Measurements from ENCODE around the gene UBE2R2. TPM values are rescaled to one million over a fixed set of nuclear protein-coding genes. Genes with fewer than 3 reads are reported as not detected.
"Not testable (repeated sequence)": the region's sequence is repeated elsewhere in the genome, so short reads cannot be mapped to it uniquely, and the experiment has no call there.

UBE2R2 gene
- total and polyA plus RNA-seq, 2 of the 4 experiments (the other 2 are of a cell fraction): 12.7 to 24.8 TPM

DNA sequence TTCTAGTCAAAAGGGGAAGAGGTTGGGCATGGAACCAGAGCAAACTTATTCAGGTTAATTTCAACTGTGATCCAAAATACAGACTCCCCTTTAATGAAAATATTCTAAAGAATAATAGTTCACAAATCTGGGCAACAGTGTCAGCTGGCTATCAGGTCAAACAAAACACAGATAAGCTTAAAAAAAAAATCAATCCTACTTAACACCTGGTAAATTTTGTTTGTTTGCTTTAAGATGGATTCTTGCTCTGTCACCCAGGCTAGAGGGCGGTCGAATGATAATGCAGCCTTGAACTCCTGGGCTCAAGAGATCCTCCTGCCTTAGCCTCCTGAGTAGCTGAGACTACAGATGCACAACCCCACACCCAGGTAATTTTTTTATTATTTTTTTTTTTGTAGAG, 142.8 kb downstream of the UBE2R2 start:
- no peak overlapping the region for H4K5ac ChIP-seq (ENCODE audit: low read depth, low read length)
- no peak overlapping the region for H3K4ac ChIP-seq (ENCODE audit: low read depth, low read length)
- H3K56ac ChIP-seq (ENCODE audit: extremely low read depth, insufficient read depth, low read length): no peak overlapping the region
- H3K27me3 ChIP-seq (ENCODE audit: control insufficient read depth, insufficient read depth, low read length): no peaks in the 10 kb centered on the region
- WGBS, 2 experiments (ENCODE audit: extremely low coverage in 2 of 2, insufficient read length in 1 of 2): no CpG with 5 or more reads among the region's 2 CpGs
- no peak overlapping the region for H2AK5ac ChIP-seq (ENCODE audit: low read depth, low read length)
- TF ChIP-seq BHLHE40 (IDR thresholded peaks at IDR 0.05; ENCODE audit: low read depth, low read length) (no peak), MAFK (IDR thresholded peaks at IDR 0.05; ENCODE audit: low read depth, low read length) (no peak), MXI1 (IDR thresholded peaks at IDR 0.05; ENCODE audit: borderline replicate concordance, low read depth, low read length) (no peak), FOS (IDR thresholded peaks at IDR 0.05; ENCODE audit: low read depth, low read length) (no peak), CHD1 (IDR thresholded peaks at IDR 0.05; ENCODE audit: low read depth, low read length) (no peak)
- TF ChIP-seq, protein P1, sequence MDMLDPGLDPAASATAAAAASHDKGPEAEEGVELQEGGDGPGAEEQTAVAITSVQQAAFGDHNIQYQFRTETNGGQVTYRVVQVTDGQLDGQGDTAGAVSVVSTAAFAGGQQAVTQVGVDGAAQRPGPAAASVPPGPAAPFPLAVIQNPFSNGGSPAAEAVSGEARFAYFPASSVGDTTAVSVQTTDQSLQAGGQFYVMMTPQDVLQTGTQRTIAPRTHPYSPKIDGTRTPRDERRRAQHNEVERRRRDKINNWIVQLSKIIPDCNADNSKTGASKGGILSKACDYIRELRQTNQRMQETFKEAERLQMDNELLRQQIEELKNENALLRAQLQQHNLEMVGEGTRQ (IDR thresholded peaks at IDR 0.05; ENCODE audit: low read depth, low read length): no peak
- TF ChIP-seq, protein P2, sequence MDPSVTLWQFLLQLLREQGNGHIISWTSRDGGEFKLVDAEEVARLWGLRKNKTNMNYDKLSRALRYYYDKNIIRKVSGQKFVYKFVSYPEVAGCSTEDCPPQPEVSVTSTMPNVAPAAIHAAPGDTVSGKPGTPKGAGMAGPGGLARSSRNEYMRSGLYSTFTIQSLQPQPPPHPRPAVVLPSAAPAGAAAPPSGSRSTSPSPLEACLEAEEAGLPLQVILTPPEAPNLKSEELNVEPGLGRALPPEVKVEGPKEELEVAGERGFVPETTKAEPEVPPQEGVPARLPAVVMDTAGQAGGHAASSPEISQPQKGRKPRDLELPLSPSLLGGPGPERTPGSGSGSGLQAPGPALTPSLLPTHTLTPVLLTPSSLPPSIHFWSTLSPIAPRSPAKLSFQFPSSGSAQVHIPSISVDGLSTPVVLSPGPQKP (IDR thresholded peaks at IDR 0.05; ENCODE audit: borderline replicate concordance, low read depth, low read length): no peak
- H3K14ac ChIP-seq (replicated peaks; ENCODE audit: low read depth, low read length): no peak overlapping the region
- peaks cover 0 to 3% of the 10 kb centered on the region in 2 experiments; a peak in 1 of 4 replicates for H3K79me1 ChIP-seq (ENCODE audit: low read depth in 1 of 2, low read length in 2 of 2)
- H3K27ac ChIP-seq (ENCODE audit: insufficient read depth, low read length): no peak overlapping the region
- no peak overlapping the region for H2BK15ac ChIP-seq (ENCODE audit: low read depth, low read length)
- dilution Hi-C loops (cut with HindIII; ENCODE audit: low sequenced_read_pairs, unreplicated experiment): no loop called here
- H3K9ac ChIP-seq (ENCODE audit: low read depth, low read length): no peak overlapping the region
- in situ Hi-C loops (cut with MboI; ENCODE audit: low sequenced_read_pairs): no loop called here
- H2AK9ac ChIP-seq (replicated peaks; ENCODE audit: low read depth, low read length, poor library complexity): no peak overlapping the region
- peaks cover 12% of the 10 kb centered on the region for H3K36me3 ChIP-seq (ENCODE audit: control insufficient read depth, insufficient read depth, low read length)
- H2BK120ac ChIP-seq (ENCODE audit: low read depth, low read length): no peak overlapping the region
- 0 out of 2 replicates have a peak, but pooled peaks cover 1% of the 10 kb centered on the region for H3K4me1 ChIP-seq (ENCODE audit: control insufficient read depth, insufficient read depth, low read length)
- intact Hi-C loops (cut with micrococcal nuclease): no loop called here
- H4K20me1 ChIP-seq (ENCODE audit: insufficient read depth, low read length): no peaks in the 10 kb centered on the region
- ChIA-PET POLR2A (ENCODE audit: unreplicated experiment) (interaction anchor here (0.6 kb wide), 1 partner anchor 15 kb away, joined by 4 read pairs; no protein-coding TSS in a partner anchor), CTCF (no interaction called here)
- H2BK5ac ChIP-seq (ENCODE audit: low read depth, low read length, poor library complexity, severe bottlenecking): no peak overlapping the region
- ATAC-seq (ENCODE audit: low read depth) (no peak), DNase-seq (no peak)
- H2BK20ac ChIP-seq (ENCODE audit: low read depth, low read length): no peak overlapping the region
- no peak overlapping the region for H3K4me3 ChIP-seq (ENCODE audit: insufficient read depth, low read depth, low read length)
- H4K91ac ChIP-seq (ENCODE audit: insufficient read depth, low read depth, low read length): no peak overlapping the region
- BruUV-seq (replicated peaks): no TSS peak
- no peak overlapping the region for H3K4me2 ChIP-seq (ENCODE audit: low read depth, low read length)
- H2AFZ ChIP-seq (replicated peaks; ENCODE audit: low read length, poor library complexity): no peak overlapping the region
- no peaks in the 10 kb centered on the region for H3K9me1 ChIP-seq (ENCODE audit: insufficient read depth, low read length)
- no peak overlapping the region for H3K23ac ChIP-seq (ENCODE audit: low read depth, low read length)
- no peak overlapping the region for H4K8ac ChIP-seq (ENCODE audit: low read depth in 2 of 2, low read length in 2 of 2)
- H3K18ac ChIP-seq (ENCODE audit: low read depth, low read length): no peak overlapping the region
- H3K9me3 ChIP-seq (ENCODE audit: control insufficient read depth, insufficient read depth, low read length): no peaks in the 10 kb centered on the region

DNA sequence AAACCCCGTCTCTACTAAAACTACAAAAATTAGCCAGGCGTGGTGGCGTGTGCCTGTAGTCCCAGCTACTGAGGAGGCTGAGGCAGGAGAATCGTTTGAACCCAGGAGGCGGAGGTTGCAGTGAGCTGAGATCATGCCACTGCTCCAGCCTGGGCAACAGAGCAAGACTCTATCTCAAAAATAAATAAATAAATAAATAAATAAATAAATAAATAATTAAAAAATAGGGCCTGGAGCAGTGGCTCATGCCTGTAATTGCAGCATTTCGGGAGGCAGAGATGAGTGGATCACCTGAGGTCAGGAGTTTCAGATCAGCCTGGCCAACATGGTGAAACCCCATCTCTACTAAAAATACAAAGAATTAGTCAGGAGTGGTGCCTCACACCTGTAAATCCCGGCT, 145.5 kb downstream of the UBE2R2 start:
- in situ Hi-C loops (cut with MboI; ENCODE audit: low sequenced_read_pairs); POLR2A ChIA-PET (ENCODE audit: unreplicated experiment): not testable (repeated sequence)

More for the DNA sequence above, 145.5 kb downstream of the UBE2R2 start:
- BruUV-seq (replicated peaks); H2BK20ac ChIP-seq (ENCODE audit: low read depth, low read length); H3K14ac ChIP-seq (replicated peaks; ENCODE audit: low read depth, low read length); H3K9ac ChIP-seq (ENCODE audit: low read depth, low read length); CTCF ChIA-PET; H3K79me1 ChIP-seq (ENCODE audit: low read depth in 1 of 2, low read length in 2 of 2); H4K5ac ChIP-seq (ENCODE audit: low read depth, low read length); H3K56ac ChIP-seq (ENCODE audit: extremely low read depth, insufficient read depth, low read length); intact Hi-C loops (cut with micrococcal nuclease); H2AK9ac ChIP-seq (replicated peaks; ENCODE audit: low read depth, low read length, poor library complexity); H3K36me3 ChIP-seq (ENCODE audit: control insufficient read depth, insufficient read depth, low read length); H2BK5ac ChIP-seq (ENCODE audit: low read depth, low read length, poor library complexity, severe bottlenecking); H2BK15ac ChIP-seq (ENCODE audit: low read depth, low read length); H3K9me1 ChIP-seq (ENCODE audit: insufficient read depth, low read length); H2AK5ac ChIP-seq (ENCODE audit: low read depth, low read length); H4K20me1 ChIP-seq (ENCODE audit: insufficient read depth, low read length); dilution Hi-C loops (cut with HindIII; ENCODE audit: low sequenced_read_pairs, unreplicated experiment); H3K4ac ChIP-seq (ENCODE audit: low read depth, low read length); ATAC-seq (ENCODE audit: low read depth); H4K91ac ChIP-seq (ENCODE audit: insufficient read depth, low read depth, low read length); H3K23ac ChIP-seq (ENCODE audit: low read depth, low read length); DNase-seq; H2AFZ ChIP-seq (replicated peaks; ENCODE audit: low read length, poor library complexity); H3K4me1 ChIP-seq (ENCODE audit: control insufficient read depth, insufficient read depth, low read length); H3K27ac ChIP-seq (ENCODE audit: insufficient read depth, low read length); H3K4me3 ChIP-seq (ENCODE audit: insufficient read depth, low read depth, low read length); H3K4me2 ChIP-seq (ENCODE audit: low read depth, low read length); H3K18ac ChIP-seq (ENCODE audit: low read depth, low read length); H4K8ac ChIP-seq (ENCODE audit: low read depth in 2 of 2, low read length in 2 of 2); H3K27me3 ChIP-seq (ENCODE audit: control insufficient read depth, insufficient read depth, low read length); H3K9me3 ChIP-seq (ENCODE audit: control insufficient read depth, insufficient read depth, low read length); H2BK120ac ChIP-seq (ENCODE audit: low read depth, low read length): not testable (repeated sequence)
- WGBS, 2 experiments (ENCODE audit: extremely low coverage in 2 of 2, insufficient read length in 1 of 2): 80% methylated on average over 1 of the region's 7 CpGs; no CpG with 5 or more reads in 1 of the 2 experiments
